Smooth muscle cell (in vitro differentiated cells): ENCODE data around the gene SOX18. TPM values are rescaled to one million over a fixed set of nuclear protein-coding genes. Genes with fewer than 3 reads are reported as not detected.

Source experiments
- DNase-seq: peaks from one replicate; lab custom pipeline; 2025; ENCODE audit not compliant: unreplicated experiment; lab: John Stamatoyannopoulos, UW
- H2AFZ ChIP-seq: fragments of 200-600 bp; sonication (generic); 2 replicates; pipeline ENCODE4 v1.6.0; 2016; ENCODE audit warnings: antibody characterized with exemption, low read depth, mild to moderate bottlenecking
- H3F3A ChIP-seq: fragments of 200-600 bp; sonication (generic); 2 replicates; pipeline ENCODE4 v1.6.0; 2017; ENCODE audit warnings: antibody characterized with exemption, low read depth
- H3K27ac ChIP-seq: fragments of 200-600 bp; sonication (generic); 2 replicates; pipeline ENCODE4 v1.5.1; 2016; ENCODE audit warnings: low read depth, mild to moderate bottlenecking
- H3K27me3 ChIP-seq: fragments of 200-600 bp; sonication (generic); 2 replicates; pipeline ENCODE4 v1.6.1; 2016; ENCODE audit warnings: low read depth, mild to moderate bottlenecking
- H3K36me3 ChIP-seq: fragments of 200-600 bp; sonication (generic); 2 replicates; pipeline ENCODE4 v1.5.1; 2016; ENCODE audit warnings: low read depth
- H3K4me1 ChIP-seq: fragments of 200-600 bp; sonication (generic); 2 replicates; pipeline ENCODE4 v1.5.1; 2016; ENCODE audit warnings: low read depth
- H3K4me2 ChIP-seq: fragments of 200-600 bp; sonication (generic); 2 replicates; pipeline ENCODE4 v1.6.0; 2016; ENCODE audit warnings: mild to moderate bottlenecking
- H3K4me3 ChIP-seq: fragments of 200-600 bp; sonication (generic); 2 replicates; pipeline ENCODE4 v1.5.1; 2016; ENCODE audit warnings: mild to moderate bottlenecking
- H3K79me2 ChIP-seq: fragments of 200-600 bp; sonication (generic); 2 replicates; pipeline ENCODE4 v1.6.0; 2016; ENCODE audit warnings: low read depth, mild to moderate bottlenecking
- H3K9ac ChIP-seq: fragments of 200-600 bp; sonication (generic); 2 replicates; pipeline ENCODE4 v1.6.0; 2016; ENCODE audit warnings: low read depth
- H3K9me3 ChIP-seq: fragments of 200-600 bp; sonication (generic); replicated peaks from 2 replicates; pipeline ENCODE4 v1.5.1; 2016; ENCODE audit warnings: low read depth
- H4K20me1 ChIP-seq: fragments of 200-600 bp; sonication (generic); 2 replicates; pipeline ENCODE4 v1.6.0; 2016; ENCODE audit warnings: low read depth
- CTCF ChIP-seq: fragments of 200-600 bp; sonication (generic); IDR thresholded peaks from 2 replicates; pipeline ENCODE4 v1.5.1; 2017; ENCODE audit warnings: borderline replicate concordance, mild to moderate bottlenecking, antibody characterized with exemption; ENCODE audit not compliant: insufficient read depth, poor library complexity, severe bottlenecking
- WGBS: methylation state at CpG from one replicate; pipeline ENCODE4 v1.1.7; 2016; ENCODE audit warnings: low lambda C conversion rate; 5-methylcytosine and 5-hydroxymethylcytosine counted together
- polyA plus RNA-seq: library from polyadenylated mRNA; unstranded; fragments of >200 nt; fragmentation: Nextera tagmentation; extraction: Ambion mirVana; gene quantifications from 2 replicates; pipeline ENCODE4 v1.2.1, GENCODE V29; 2016
- total RNA-seq: library from RNA; depleted of rRNA; stranded (reverse); fragments of >200 nt; gene quantifications from 2 replicates; pipeline ENCODE4 v1.2.3, GENCODE V29; 2014

The SOX18 gene
- total RNA-seq (0.54 and 2.9 TPM in 2 replicates), polyA plus RNA-seq (9.7 and 11.3 TPM in 2 replicates)

GRCh38 chr20:64049060-64049877 is at the start of gene SOX18:
Gene SOX18 (minus strand): TSS chr20:64049639. CDS start chr20:64049516, 123 bp downstream.
- no peaks in the 10 kb centered on the region for H3K36me3 ChIP-seq
- H3K4me3 ChIP-seq, result peak within 1 kb of the TSS; percentile 46
- H4K20me1 ChIP-seq, result peaks cover 6% of the 10 kb centered on the region
- peaks cover 4% of the 10 kb centered on the region for H3K4me1 ChIP-seq
- DNase-seq, result peak; percentile 56
- H3K27me3 ChIP-seq, result peaks cover 9% of the 10 kb centered on the region
- no peaks in the 10 kb centered on the region for H3K9me3 ChIP-seq
- H3K27ac ChIP-seq, result no peak within 1 kb of the TSS
- no peak for TF ChIP-seq CTCF
- H3K79me2 ChIP-seq, result no peaks in the 10 kb centered on the region
- no peak within 1 kb of the TSS for H3K9ac ChIP-seq
- H2AFZ ChIP-seq, result no peak within 1 kb of the TSS
- no peaks in the 10 kb centered on the region for H3F3A ChIP-seq
- H3K4me2 ChIP-seq, result peak within 1 kb of the TSS; percentile 84
- 2% methylated on average over 28 of the region's 111 CpGs for WGBS

DNA sequence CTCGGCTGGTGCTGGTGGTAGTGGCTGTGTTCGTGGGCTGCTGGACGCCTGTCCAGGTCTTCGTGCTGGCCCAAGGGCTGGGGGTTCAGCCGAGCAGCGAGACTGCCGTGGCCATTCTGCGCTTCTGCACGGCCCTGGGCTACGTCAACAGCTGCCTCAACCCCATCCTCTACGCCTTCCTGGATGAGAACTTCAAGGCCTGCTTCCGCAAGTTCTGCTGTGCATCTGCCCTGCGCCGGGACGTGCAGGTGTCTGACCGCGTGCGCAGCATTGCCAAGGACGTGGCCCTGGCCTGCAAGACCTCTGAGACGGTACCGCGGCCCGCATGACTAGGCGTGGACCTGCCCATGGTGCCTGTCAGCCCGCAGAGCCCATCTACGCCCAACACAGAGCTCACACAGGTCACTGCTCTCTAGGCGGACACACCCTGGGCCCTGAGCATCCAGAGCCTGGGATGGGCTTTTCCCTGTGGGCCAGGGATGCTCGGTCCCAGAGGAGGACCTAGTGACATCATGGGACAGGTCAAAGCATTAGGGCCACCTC is 49.1 kb upstream of the SOX18 start:
- H3F3A ChIP-seq, result no peaks in the 10 kb centered on the region
- peaks cover 29% of the 10 kb centered on the region for H3K27me3 ChIP-seq
- no peak overlapping the region for H3K9ac ChIP-seq
- no peak overlapping the region for H3K4me2 ChIP-seq
- no peak overlapping the region for H2AFZ ChIP-seq
- H3K27ac ChIP-seq, result no peak overlapping the region
- no peaks in the 10 kb centered on the region for H4K20me1 ChIP-seq
- H3K79me2 ChIP-seq, result no peaks in the 10 kb centered on the region
- H3K9me3 ChIP-seq, result no peaks in the 10 kb centered on the region
- no peak overlapping the region for H3K4me3 ChIP-seq
- WGBS, result 97% methylated on average over 28 of the region's 28 CpGs
- no peak for TF ChIP-seq CTCF
- DNase-seq, result no peak
- H3K4me1 ChIP-seq, result no peaks in the 10 kb centered on the region
- H3K36me3 ChIP-seq, result no peaks in the 10 kb centered on the region

GRCh38 chr20:64096535-64096934 is 47.1 kb upstream of the SOX18 start:
- no peak overlapping the region for H3K9ac ChIP-seq
- H3K27ac ChIP-seq, result no peak overlapping the region
- DNase-seq, result no peak
- H3K27me3 ChIP-seq, result peaks cover 9% of the 10 kb centered on the region
- H3K4me1 ChIP-seq, result no peaks in the 10 kb centered on the region
- H3K79me2 ChIP-seq, result no peaks in the 10 kb centered on the region
- 92% methylated on average over 6 of the region's 6 CpGs for WGBS
- no peaks in the 10 kb centered on the region for H3K9me3 ChIP-seq
- H4K20me1 ChIP-seq, result no peaks in the 10 kb centered on the region
- no peak for TF ChIP-seq CTCF
- H3F3A ChIP-seq, result no peaks in the 10 kb centered on the region
- no peak overlapping the region for H2AFZ ChIP-seq
- no peaks in the 10 kb centered on the region for H3K36me3 ChIP-seq
- H3K4me2 ChIP-seq, result no peak overlapping the region
- no peak overlapping the region for H3K4me3 ChIP-seq
